IMR-90 (cell line): ENCODE results near the gene NXPH4. TPM values are rescaled to one million over a fixed set of nuclear protein-coding genes. Genes with fewer than 3 reads are reported as not detected.

Experiments used
- ATAC-seq: fragments of 200-7000 bp; cut with Tn5 transposase; 2 replicates; pipeline ENCODE4 v1.9.1; 2020; ENCODE audit warnings: low read depth, mild to moderate bottlenecking, moderate library complexity
- BruUV-seq: library from RNA; stranded (reverse); fragments of 400-500 nt; replicated peaks from 2 replicates; lab custom pipeline; 2021; lab: Mats Ljungman, UMichigan
- CTCF ChIA-PET: fragments of 300-600 bp; formaldehyde crosslinking; extraction: SDS; loops from one replicate; lab custom pipeline; 2021; ENCODE audit warnings: antibody characterized with exemption; lab: Yijun Ruan, JAX
- POLR2A ChIA-PET: fragments of 300-600 bp; sonication (Branson Sonifier 250); formaldehyde crosslinking; loops from one replicate; lab custom pipeline; 2022; ENCODE audit warnings: antibody characterized with exemption; ENCODE audit not compliant: unreplicated experiment; lab: Charles Lee
- DNase-seq: peaks from one replicate; pipeline ENCODE4 v3.0.0; 2013
- H2AFZ ChIP-seq: replicated peaks from 2 replicates; pipeline ENCODE3; 2013; ENCODE audit warnings: low read length, mild to moderate bottlenecking; ENCODE audit not compliant: poor library complexity
- H2AK5ac ChIP-seq: 2 replicates; pipeline ENCODE4 v1.6.1; 2013; ENCODE audit warnings: low read depth, low read length, inconsistent platforms
- H2AK9ac ChIP-seq: replicated peaks from 2 replicates; pipeline ENCODE3; 2013; ENCODE audit warnings: mild to moderate bottlenecking, low read depth, low read length, moderate library complexity; ENCODE audit not compliant: poor library complexity
- H2BK120ac ChIP-seq: 2 replicates; pipeline ENCODE4 v1.6.1; 2013; ENCODE audit warnings: low read depth, low read length, inconsistent platforms
- H2BK15ac ChIP-seq: 3 replicates; pipeline ENCODE4 v1.6.1; 2013; ENCODE audit warnings: low read depth, low read length, inconsistent platforms
- H2BK20ac ChIP-seq: 2 replicates; pipeline ENCODE4 v1.6.1; 2013; ENCODE audit warnings: low read depth, mild to moderate bottlenecking, inconsistent platforms, low read length, moderate library complexity
- H2BK5ac ChIP-seq: 2 replicates; pipeline ENCODE4 v1.6.1; 2013; ENCODE audit warnings: mild to moderate bottlenecking, low read depth, low read length, inconsistent platforms; ENCODE audit not compliant: poor library complexity, severe bottlenecking
- H3K14ac ChIP-seq: replicated peaks from 2 replicates; pipeline ENCODE4 v1.6.1; 2013; ENCODE audit warnings: low read depth, low read length, inconsistent platforms
- H3K18ac ChIP-seq: 2 replicates; pipeline ENCODE4 v1.6.1; 2013; ENCODE audit warnings: low read depth, low read length, control low read depth
- H3K23ac ChIP-seq: 2 replicates; pipeline ENCODE4 v1.6.1; 2013; ENCODE audit warnings: low read depth, low read length, inconsistent platforms
- H3K27ac ChIP-seq: 2 replicates; pipeline ENCODE4 v1.5.1; 2013; ENCODE audit warnings: mild to moderate bottlenecking, control low read depth, low read length; ENCODE audit not compliant: insufficient read depth
- H3K27me3 ChIP-seq: 2 replicates; pipeline ENCODE4 v1.6.1; 2013; ENCODE audit warnings: low read length; ENCODE audit not compliant: control insufficient read depth, insufficient read depth
- H3K36me3 ChIP-seq: 2 replicates; pipeline ENCODE4 v1.6.1; 2013; ENCODE audit warnings: low read length, mixed read lengths; ENCODE audit not compliant: control insufficient read depth, insufficient read depth
- H3K4ac ChIP-seq: 2 replicates; pipeline ENCODE4 v1.6.1; 2013; ENCODE audit warnings: low read depth, low read length, inconsistent platforms
- H3K4me1 ChIP-seq: 2 replicates; pipeline ENCODE4 v1.6.1; 2013; ENCODE audit warnings: low read length, mixed read lengths; ENCODE audit not compliant: control insufficient read depth, insufficient read depth
- H3K4me2 ChIP-seq: 2 replicates; pipeline ENCODE4 v1.6.1; 2013; ENCODE audit warnings: low read depth, mild to moderate bottlenecking, control low read depth, low read length, moderate library complexity
- H3K4me3 ChIP-seq: 2 replicates; pipeline ENCODE4 v1.5.1; 2013; ENCODE audit warnings: low read depth, mild to moderate bottlenecking, control low read depth, low read length, moderate library complexity; ENCODE audit not compliant: insufficient read depth
- H3K56ac ChIP-seq: 2 replicates; pipeline ENCODE4 v1.6.1; 2013; ENCODE audit warnings: low read length, inconsistent platforms; ENCODE audit not compliant: insufficient read depth; ENCODE audit errors: extremely low read depth
- H3K79me1 ChIP-seq, 2 experiments: 2 replicates each; pipeline ENCODE4 v1.6.1; 2013; ENCODE audit warnings: low read length in 2 of 2, inconsistent platforms in 1 of 2, low read depth in 1 of 2
- H3K9ac ChIP-seq: 2 replicates; pipeline ENCODE4 v1.6.1; 2013; ENCODE audit warnings: low read depth, low read length, control low read depth
- H3K9me1 ChIP-seq: 2 replicates; pipeline ENCODE4 v1.6.1; 2013; ENCODE audit warnings: low read length, inconsistent platforms; ENCODE audit not compliant: insufficient read depth
- H3K9me3 ChIP-seq: 2 replicates; pipeline ENCODE4 v1.6.1; 2013; ENCODE audit warnings: low read length; ENCODE audit not compliant: control insufficient read depth, insufficient read depth
- H4K20me1 ChIP-seq: 2 replicates; pipeline ENCODE4 v1.6.1; 2013; ENCODE audit warnings: low read length, inconsistent platforms; ENCODE audit not compliant: insufficient read depth
- H4K5ac ChIP-seq: 2 replicates; pipeline ENCODE4 v1.6.1; 2013; ENCODE audit warnings: mild to moderate bottlenecking, low read depth, low read length, control low read depth
- H4K8ac ChIP-seq, 2 experiments: 2 replicates each; pipeline ENCODE4 v1.6.1; 2013; ENCODE audit warnings: low read depth in 2 of 2, low read length in 2 of 2, control low read depth in 1 of 2, inconsistent platforms in 1 of 2
- H4K91ac ChIP-seq: 2 replicates; pipeline ENCODE4 v1.6.1; 2013; ENCODE audit warnings: low read depth, low read length, inconsistent platforms; ENCODE audit not compliant: insufficient read depth
- BHLHE40 ChIP-seq: fragments of 150-350 bp; IDR thresholded peaks from 2 replicates; pipeline ENCODE4 v1.6.1; 2016; ENCODE audit warnings: mild to moderate bottlenecking, low read depth, low read length
- CEBPB ChIP-seq: IDR thresholded peaks from 2 replicates; pipeline ENCODE4 v1.6.1; 2012; ENCODE audit warnings: low read depth, low read length, improper control_type of control experiment
- CHD1 ChIP-seq: IDR thresholded peaks from 2 replicates; pipeline ENCODE4 v1.6.1; 2012; ENCODE audit warnings: low read depth, low read length, improper control_type of control experiment
- CTCF ChIP-seq: conservative IDR thresholded peaks from 2 replicates; pipeline ENCODE4 v1.5.1; 2012; ENCODE audit warnings: mild to moderate bottlenecking, low read depth, low read length, improper control_type of control experiment
- ELK1 ChIP-seq: fragments of 150-350 bp; IDR thresholded peaks from 2 replicates; pipeline ENCODE4 v1.6.1; 2016; ENCODE audit warnings: low read depth, mild to moderate bottlenecking, low read length, moderate library complexity, borderline replicate concordance
- FOS ChIP-seq: fragments of 150-350 bp; IDR thresholded peaks from 2 replicates; pipeline ENCODE4 v1.6.1; 2016; ENCODE audit warnings: low read depth, low read length
- MAFK ChIP-seq: IDR thresholded peaks from 2 replicates; pipeline ENCODE4 v1.6.1; 2012; ENCODE audit warnings: low read depth, low read length, improper control_type of control experiment
- MAZ ChIP-seq: IDR thresholded peaks from 2 replicates; pipeline ENCODE4 v1.6.1; 2012; ENCODE audit warnings: low read depth, mild to moderate bottlenecking, low read length, improper control_type of control experiment, moderate library complexity, borderline replicate concordance
- MXI1 ChIP-seq: IDR thresholded peaks from 2 replicates; pipeline ENCODE4 v1.6.1; 2012; ENCODE audit warnings: low read depth, mild to moderate bottlenecking, low read length, moderate library complexity, borderline replicate concordance
- NFE2L2 ChIP-seq: fragments of 150-350 bp; IDR thresholded peaks from 2 replicates; pipeline ENCODE4 v1.6.1; 2016; ENCODE audit warnings: low read depth, mild to moderate bottlenecking, low read length
- POLR2A ChIP-seq: IDR thresholded peaks from 2 replicates; pipeline ENCODE4 v1.6.1; 2012; ENCODE audit warnings: mild to moderate bottlenecking, low read depth, low read length
- RAD21 ChIP-seq: IDR thresholded peaks from 2 replicates; pipeline ENCODE4 v1.6.1; 2012; ENCODE audit warnings: low read length, improper control_type of control experiment
- RCOR1 ChIP-seq: IDR thresholded peaks from 2 replicates; pipeline ENCODE4 v1.6.1; 2012; ENCODE audit warnings: mild to moderate bottlenecking, low read length, improper control_type of control experiment; ENCODE audit not compliant: insufficient replicate concordance
- RFX5 ChIP-seq: IDR thresholded peaks from 2 replicates; pipeline ENCODE4 v1.8.0; 2012; ENCODE audit warnings: low read depth, mild to moderate bottlenecking, low read length, moderate library complexity
- SMC3 ChIP-seq: fragments of 150-350 bp; IDR thresholded peaks from 2 replicates; pipeline ENCODE4 v1.6.1; 2016; ENCODE audit warnings: low read depth, mild to moderate bottlenecking, antibody characterized with exemption, low read length, moderate library complexity
- USF2 ChIP-seq: fragments of 150-350 bp; IDR thresholded peaks from 2 replicates; pipeline ENCODE4 v1.6.1; 2017; ENCODE audit warnings: mild to moderate bottlenecking, antibody characterized with exemption, low read length, low read depth
- WGBS, 2 experiments: methylation state at CpG; one replicate each; pipeline versions ENCODE4 v1.1.5 to v1.1.7; 2013; ENCODE audit warnings: missing lambda C conversion rate in 2 of 2; ENCODE audit not compliant: insufficient read length in 1 of 2; ENCODE audit errors: extremely low coverage in 2 of 2; 5-methylcytosine and 5-hydroxymethylcytosine counted together
- dilution Hi-C: fragments of 300-500 bp; cut with HindIII; formaldehyde crosslinking; loops from one replicate; pipeline ENCODE4 v1.14.3; 2018; ENCODE audit warnings: low sequenced_read_pairs; ENCODE audit not compliant: unreplicated experiment
- in situ Hi-C: fragments of 300-500 bp; cut with MboI; formaldehyde crosslinking; loops from 3 replicates; pipeline ENCODE4 v1.14.3; 2019; ENCODE audit warnings: low sequenced_read_pairs, inconsistent platforms, mixed read lengths
- intact Hi-C: fragments of 100-400 bp; cut with micrococcal nuclease; formaldehyde crosslinking; loops from 2 replicates; pipeline ENCODE4 v1.10.0; 2022
- polyA plus RNA-seq, 3 experiments: library from polyadenylated mRNA; depleted of rRNA; stranded (reverse); fragments of >200 nt; gene quantifications; 2 replicates each; pipeline ENCODE4 v1.2.3, GENCODE V29; 2012; ENCODE audit warnings: low replicate concordance in 1 of 3
- total RNA-seq: library from RNA; depleted of rRNA; stranded (reverse); fragments of >200 nt; gene quantifications from 2 replicates; pipeline ENCODE4 v1.2.3, GENCODE V29; 2012

The NXPH4 gene
- total and polyA plus RNA-seq, 2 of the 4 experiments (the other 2 are of a cell fraction) = 0.36 to 3.8 TPM

- Histone ChIP-seq H3K27ac (no peak overlapping the region), H3K79me1 (peaks cover 12 to 14% of the 10 kb centered on the region in 2 experiments), H4K5ac (no peak overlapping the region), H3K36me3 (peaks cover 100% of the 10 kb centered on the region), H4K8ac (no peak overlapping the region), H2BK120ac (no peak overlapping the region), H3K9me1 (no peaks in the 10 kb centered on the region), H2AFZ (peak overlapping the region; percentile 33), H3K9ac (no peak overlapping the region), H2BK15ac (no peak overlapping the region), H3K56ac (no peak overlapping the region), H2AK5ac (no peak overlapping the region), H3K4me1 (no peaks in the 10 kb centered on the region), H3K14ac (no peak overlapping the region), H3K18ac (no peak overlapping the region), H2BK20ac (no peak overlapping the region), H3K4me3 (no peak overlapping the region), H3K4ac (no peak overlapping the region), H3K27me3 (no peaks in the 10 kb centered on the region), H3K23ac (no peak overlapping the region), H4K91ac (no peak overlapping the region), H2AK9ac (no peak overlapping the region), H3K9me3 (no peaks in the 10 kb centered on the region), H4K20me1 (peaks cover 8% of the 10 kb centered on the region; the same call in 1 of the 2 replicates), H3K4me2 (no peak overlapping the region), H2BK5ac (no peak overlapping the region)
- no TSS peak for BruUV-seq
- POLR2A ChIA-PET = no interaction called here
- DNase-seq (no peak), ATAC-seq (no peak)
- CTCF ChIA-PET = no interaction called here
- 97% methylated on average over 16 of the region's 22 CpGs; no CpG with 5 or more reads in 1 of the 2 experiments for WGBS, 2 experiments
- intact Hi-C loops = no loop called here
- in situ Hi-C loops = no loop called here
- dilution Hi-C loops = no loop called here
- TF ChIP-seq MAZ (no peak), USF2 (no peak), ELK1 (no peak), CTCF (no peak), SMC3 (no peak), RAD21 (no peak), MXI1 (no peak), MAFK (no peak), POLR2A (no peak), BHLHE40 (no peak), RFX5 (no peak), CHD1 (no peak), NFE2L2 (no peak), FOS (no peak), CEBPB (no peak), RCOR1 (no peak)
Measured at GRCh38 chr12:57196956-57197355, 19.6 kb upstream of the NXPH4 start.
